ENCODE measurements around the gene HMG20B. TPM values are rescaled to one million over a fixed set of nuclear protein-coding genes. Genes with fewer than 3 reads are reported as not detected.
A peak's percentile ranks its signal among the peaks of the same experiment; 100 is the strongest.

The HMG20B gene
- total and polyA plus RNA-seq, 2 of the 8 experiments (the other 6 are each of a cell fraction or from before 2014, with no cell fraction given) = 42.9 to 74.2 TPM

GRCh38 chr19:3606174-3606689 is 33.5 kb downstream of the HMG20B start:
- no peak overlapping the region for H2AFZ ChIP-seq (ENCODE audit: low read length)
- no peak overlapping the region for H3K23ac ChIP-seq (ENCODE audit: insufficient read length)
- peaks cover 0 to 2% (median 0%) of the 10 kb centered on the region in 4 experiments; a peak in 1 of 8 replicates for H3K36me3 ChIP-seq (ENCODE audit: control insufficient read depth in 2 of 4, insufficient read depth in 4 of 4, low read length in 3 of 4)
- H3K4ac ChIP-seq (replicated peaks; ENCODE audit: insufficient read length, low read depth, low read length) = no peak overlapping the region
- no peak overlapping the region for H2BK120ac ChIP-seq (replicated peaks; ENCODE audit: low read depth, low read length)
- H3K9ac ChIP-seq (replicated peaks in 1 of 4; ENCODE audit: extremely low read depth in 1 of 4, low read depth in 3 of 4, low read length in 3 of 4) = no peak overlapping the region; a peak in 1 of 7 replicates
- H2BK20ac ChIP-seq (ENCODE audit: low read length) = no peak overlapping the region
- DNase-seq (ENCODE audit: low read depth in 1 of 2, low spot score in 2 of 2) (peak in 1 of 2 experiments; percentile 62), FAIRE-seq (no peak)
- H3K27ac ChIP-seq (ENCODE audit: low read depth, low read length) = no peak overlapping the region
- no peak overlapping the region for H4K5ac ChIP-seq (ENCODE audit: insufficient read length, low read depth, low read length)
- no peaks in the 10 kb centered on the region for H3K79me2 ChIP-seq (ENCODE audit: control insufficient read depth in 1 of 2, insufficient read depth in 2 of 2, low read length in 2 of 2)
- H3K4me2 ChIP-seq (ENCODE audit: insufficient read depth in 1 of 2, low read depth in 2 of 2, low read length in 2 of 2) = peak overlapping the region; percentile 82 to 83
- H3K4me3 ChIP-seq (ENCODE audit: extremely low read depth in 1 of 4, insufficient read depth in 2 of 4, low read depth in 3 of 4, low read length in 4 of 4) = peak overlapping the region; percentile 15 to 64 (median 36); a peak in 7 of 8 replicates
- WGBS, 2 experiments (ENCODE audit: extremely low coverage in 1 of 2, insufficient coverage in 1 of 2, insufficient read length in 1 of 2, insufficient replicate concordance in 2 of 2, low coverage in 1 of 2, low lambda C conversion rate in 2 of 2, missing lambda C conversion rate in 1 of 2) = 25% methylated on average over 27 of the region's 35 CpGs; no CpG with 5 or more reads in 1 of the 2 experiments
- H4K20me1 ChIP-seq (replicated peaks in 1 of 2; ENCODE audit: control insufficient read depth in 1 of 2, insufficient read depth in 2 of 2, low read length in 2 of 2) = peaks cover 0 to 8% of the 10 kb centered on the region in 2 experiments
- H3K27me3 ChIP-seq (replicated peaks in 1 of 4; ENCODE audit: control insufficient read depth in 3 of 4, extremely low read depth in 1 of 4, insufficient read depth in 3 of 4, low read length in 3 of 4) = peaks cover 0 to 16% (median 13%) of the 10 kb centered on the region in 4 experiments; a peak in 5 of 7 replicates
- CTCF ChIA-PET (ENCODE audit: partially characterized antibody) = no interaction called here
- H3K14ac ChIP-seq (ENCODE audit: insufficient read length) = no peak overlapping the region
- no peak overlapping the region for H4K91ac ChIP-seq (replicated peaks; ENCODE audit: insufficient read length, low read length)
- no peaks in the 10 kb centered on the region for H3K9me3 ChIP-seq (ENCODE audit: insufficient read depth in 2 of 2, low read depth in 1 of 2, low read length in 1 of 2)
- H3K18ac ChIP-seq (ENCODE audit: extremely low read depth, low read length) = no peak overlapping the region
- H4K8ac ChIP-seq (ENCODE audit: extremely low read depth, insufficient read depth, low read length) = 0 out of 2 replicates have a peak overlapping the region, but pooled peaks have one; percentile 5
- 0 out of 2 replicates have a peak overlapping the region, but pooled peaks have one; percentile 99 for H2BK15ac ChIP-seq (ENCODE audit: low read length)
- no peak overlapping the region for H3K56ac ChIP-seq (replicated peaks; ENCODE audit: insufficient read length, low read depth, low read length)
- peaks cover 3 to 14% (median 12%) of the 10 kb centered on the region in 4 experiments for H3K4me1 ChIP-seq (replicated peaks in 1 of 4; ENCODE audit: control insufficient read depth in 3 of 4, insufficient read depth in 4 of 4, low read length in 3 of 4)
- no peak for TF ChIP-seq PHF8 (conservative IDR thresholded peaks at IDR 0.05; ENCODE audit: low read depth, low read length)
- TF ChIP-seq CHD2 (IDR thresholded peaks at IDR 0.05; ENCODE audit: low read length) = no peak
- peaks cover 18% of the 10 kb centered on the region; the same call in 1 of the 2 replicates for H3K23me2 ChIP-seq (ENCODE audit: low read depth, low read length)
- POLR2A ChIA-PET (ENCODE audit: partially characterized antibody) = no interaction called here
- H2AK5ac ChIP-seq (ENCODE audit: low read depth, low read length) = no peak overlapping the region
- no peaks in the 10 kb centered on the region for H3K79me1 ChIP-seq (ENCODE audit: low read depth, low read length)
- no peak overlapping the region for H2BK5ac ChIP-seq (ENCODE audit: low read depth, low read length)
- H2BK12ac ChIP-seq (ENCODE audit: low read depth, low read length) = 0 out of 2 replicates have a peak overlapping the region, but pooled peaks have one; percentile 50
